ES-I3 (cell line): ENCODE measurements around the gene EEF1AKMT4.

ENCODE experiments used
- H3K36me3 ChIP-seq: 2 replicates; pipeline ENCODE4 v1.6.1; 2013; ENCODE audit warnings: mild to moderate bottlenecking, low read length, control low read depth, moderate library complexity; ENCODE audit not compliant: insufficient read depth
- H3K4me1 ChIP-seq: 2 replicates; pipeline ENCODE4 v1.6.1; 2013; ENCODE audit warnings: mild to moderate bottlenecking, control low read depth, low read length; ENCODE audit not compliant: insufficient read depth
- H3K9ac ChIP-seq: 2 replicates; pipeline ENCODE4 v1.6.1; 2013; ENCODE audit warnings: low read depth, mild to moderate bottlenecking, low read length, moderate library complexity
- H3K9me3 ChIP-seq: 2 replicates; pipeline ENCODE4 v1.6.1; 2013; ENCODE audit warnings: mild to moderate bottlenecking, low read length, moderate library complexity; ENCODE audit not compliant: control insufficient read depth, insufficient read depth

The EEF1AKMT4 gene

GRCh38 chr3:184249412-184250166 lies at the start of gene EEF1AKMT4:
Gene EEF1AKMT4, plus strand, starts transcription at chr3:184249672. Its CDS starts 23 bp downstream, at chr3:184249695.
- H3K36me3 ChIP-seq = no peaks in the 10 kb centered on the region
- H3K9ac ChIP-seq = peak within 1 kb of the TSS; percentile 80
- H3K4me1 ChIP-seq = no peaks in the 10 kb centered on the region
- H3K9me3 ChIP-seq = no peaks in the 10 kb centered on the region

DNA sequence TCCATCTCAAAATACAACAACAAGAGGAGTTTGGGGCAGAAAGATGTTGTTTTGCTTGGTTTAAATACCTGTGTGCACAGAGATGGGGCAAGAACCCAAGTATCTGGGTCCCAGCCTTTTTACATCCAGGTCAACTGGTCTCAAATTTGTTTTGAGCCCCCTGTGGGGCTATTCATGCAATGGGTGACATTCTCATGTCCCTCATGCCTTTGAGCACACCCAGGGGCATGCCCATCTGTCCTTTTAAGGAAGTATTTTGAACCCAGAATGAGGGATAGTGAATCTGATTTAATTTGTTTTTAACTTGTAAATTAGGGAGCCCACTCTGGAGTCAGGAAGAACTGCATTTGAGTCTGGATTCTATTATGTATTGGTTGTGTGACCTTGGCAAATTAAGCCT lies 48.6 kb upstream of the EEF1AKMT4 start:
- no peak overlapping the region for H3K9ac ChIP-seq
- no peaks in the 10 kb centered on the region for H3K36me3 ChIP-seq
- H3K9me3 ChIP-seq = no peaks in the 10 kb centered on the region
- H3K4me1 ChIP-seq = no peaks in the 10 kb centered on the region

- Histone ChIP-seq H3K36me3 (no peaks in the 10 kb centered on the region), H3K9me3 (no peaks in the 10 kb centered on the region), H3K4me1 (no peaks in the 10 kb centered on the region), H3K9ac (no peak overlapping the region)
Measured at GRCh38 chr3:184203526-184203925, 45.9 kb upstream of the EEF1AKMT4 start.

DNA sequence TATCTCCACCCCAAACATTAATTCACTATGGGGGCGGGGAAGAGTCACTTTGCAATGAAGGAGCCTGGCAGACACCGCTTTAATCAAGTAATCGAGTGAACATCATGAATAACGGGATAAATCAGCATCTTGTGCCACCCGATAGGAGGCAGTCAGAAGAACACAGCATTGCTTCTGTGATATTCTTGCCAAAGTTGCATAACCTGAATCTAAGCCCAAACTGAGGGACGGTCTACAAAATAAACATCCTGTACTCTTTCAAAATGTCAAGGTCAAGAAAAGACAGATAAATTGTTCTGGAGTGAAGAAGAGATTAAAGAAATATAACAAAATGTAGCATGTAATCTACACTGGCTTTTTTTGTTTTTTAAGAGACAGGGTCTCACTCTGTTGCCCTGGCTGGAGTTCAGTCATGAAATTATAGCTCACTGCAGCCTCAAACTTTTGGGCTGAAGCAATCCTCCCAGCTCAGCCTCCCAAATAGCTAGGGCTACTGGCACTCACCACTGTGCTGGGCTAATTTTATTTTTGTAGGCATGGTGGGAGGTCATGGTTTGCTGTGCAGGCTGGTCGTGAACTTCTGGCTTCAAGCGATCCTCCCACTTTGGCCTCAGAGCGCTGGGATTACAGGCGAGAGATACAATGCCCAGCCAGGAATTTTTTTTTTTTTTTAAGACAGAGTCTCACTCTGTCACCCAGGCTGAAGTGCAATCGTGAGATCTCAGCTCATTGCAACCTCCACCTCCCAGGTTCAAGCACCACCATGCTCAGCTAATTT lies 40.1 kb upstream of the EEF1AKMT4 start:
- Histone ChIP-seq H3K36me3 (no peaks in the 10 kb centered on the region), H3K9ac (no peak overlapping the region), H3K4me1 (no peaks in the 10 kb centered on the region), H3K9me3 (no peaks in the 10 kb centered on the region)

GRCh38 chr3:184211297-184211696 lies 38.2 kb upstream of the EEF1AKMT4 start:
- no peaks in the 10 kb centered on the region for H3K36me3 ChIP-seq
- H3K9me3 ChIP-seq = no peaks in the 10 kb centered on the region
- no peaks in the 10 kb centered on the region for H3K4me1 ChIP-seq
- no peak overlapping the region for H3K9ac ChIP-seq

DNA sequence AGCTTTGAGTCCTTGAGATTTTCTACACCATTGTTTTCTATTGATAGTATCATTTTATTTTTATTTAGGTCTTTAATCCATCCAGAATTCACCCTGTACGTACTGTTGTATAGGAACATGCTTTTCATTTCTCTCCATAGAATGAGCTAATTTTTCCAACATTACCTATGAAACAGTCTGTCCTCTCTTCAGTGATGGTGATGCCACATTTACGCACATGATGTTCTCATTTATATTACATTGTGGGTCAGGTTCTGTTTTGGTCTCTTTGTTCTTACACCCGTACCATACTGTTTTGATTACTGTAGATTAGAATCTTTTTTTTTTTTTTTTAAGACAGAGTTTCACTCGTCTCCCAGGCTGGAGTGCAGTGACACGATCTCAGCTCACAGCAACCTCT lies 37.8 kb upstream of the EEF1AKMT4 start:
- Histone ChIP-seq H3K4me1 (no peaks in the 10 kb centered on the region), H3K9me3 (no peaks in the 10 kb centered on the region), H3K36me3 (no peaks in the 10 kb centered on the region), H3K9ac (no peak overlapping the region)

DNA sequence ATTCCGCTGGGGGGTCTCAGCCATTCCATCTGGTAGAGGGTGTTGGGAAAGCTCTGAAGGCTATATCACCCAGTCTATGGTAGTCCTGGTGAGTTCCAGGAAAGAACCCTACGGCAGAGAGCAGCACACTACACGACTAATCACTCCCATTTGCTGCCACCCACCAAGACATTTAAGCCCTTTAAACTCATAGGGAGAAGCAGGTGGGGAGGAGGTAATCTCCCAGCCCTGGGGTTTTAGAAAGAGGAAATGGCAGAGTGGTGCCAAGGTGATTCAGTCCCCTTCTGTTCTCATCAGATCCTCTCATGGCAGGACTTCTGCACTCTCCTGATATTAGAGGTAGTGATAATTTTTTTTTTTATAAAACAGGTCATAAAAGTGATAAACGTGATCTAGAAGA lies 30.7 kb upstream of the EEF1AKMT4 start:
- Histone ChIP-seq H3K36me3 (no peaks in the 10 kb centered on the region), H3K4me1 (no peaks in the 10 kb centered on the region), H3K9me3 (no peaks in the 10 kb centered on the region), H3K9ac (no peak overlapping the region)

DNA sequence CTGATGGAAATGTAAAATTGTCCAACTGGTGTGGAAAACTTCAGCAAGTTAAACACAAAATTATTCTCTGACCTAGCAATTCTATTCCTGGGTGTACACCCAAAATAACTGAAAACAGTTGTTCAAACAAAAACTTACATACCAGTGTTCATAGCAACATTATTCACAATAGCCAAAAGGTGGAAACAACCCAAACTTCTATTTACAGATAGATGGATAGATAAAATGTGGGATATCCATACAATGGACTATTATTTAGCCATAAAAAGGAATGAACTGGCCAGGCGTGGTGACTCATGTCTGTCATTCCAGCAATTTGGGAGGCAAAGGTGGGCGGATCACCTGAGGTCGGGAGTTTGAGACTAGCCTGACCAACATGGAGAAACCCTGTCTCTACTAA lies 27.0 kb upstream of the EEF1AKMT4 start:
- Histone ChIP-seq H3K4me1 (no peaks in the 10 kb centered on the region), H3K9ac (no peak overlapping the region), H3K9me3 (no peaks in the 10 kb centered on the region), H3K36me3 (no peaks in the 10 kb centered on the region)

DNA sequence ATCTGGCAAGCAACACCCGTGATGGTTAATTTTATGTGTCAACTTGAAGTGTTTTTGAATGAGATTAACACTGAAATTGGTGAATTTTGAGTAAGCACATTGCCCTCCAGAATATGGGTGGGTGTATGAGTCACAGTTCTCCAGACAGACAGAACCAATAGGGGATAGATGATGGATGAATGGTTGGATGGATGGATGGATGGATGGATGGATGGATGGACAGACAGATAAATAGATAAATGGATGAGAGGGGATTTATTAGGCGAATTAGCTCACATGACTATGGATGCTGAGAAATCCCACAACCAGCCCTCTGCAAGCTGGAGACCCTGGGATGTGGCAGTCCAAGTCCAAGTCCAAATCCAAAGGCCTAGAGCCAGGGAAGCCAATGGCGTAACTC lies 25.5 kb upstream of the EEF1AKMT4 start:
- Histone ChIP-seq H3K4me1 (no peaks in the 10 kb centered on the region), H3K36me3 (no peaks in the 10 kb centered on the region), H3K9me3 (no peaks in the 10 kb centered on the region), H3K9ac (no peak overlapping the region)

DNA sequence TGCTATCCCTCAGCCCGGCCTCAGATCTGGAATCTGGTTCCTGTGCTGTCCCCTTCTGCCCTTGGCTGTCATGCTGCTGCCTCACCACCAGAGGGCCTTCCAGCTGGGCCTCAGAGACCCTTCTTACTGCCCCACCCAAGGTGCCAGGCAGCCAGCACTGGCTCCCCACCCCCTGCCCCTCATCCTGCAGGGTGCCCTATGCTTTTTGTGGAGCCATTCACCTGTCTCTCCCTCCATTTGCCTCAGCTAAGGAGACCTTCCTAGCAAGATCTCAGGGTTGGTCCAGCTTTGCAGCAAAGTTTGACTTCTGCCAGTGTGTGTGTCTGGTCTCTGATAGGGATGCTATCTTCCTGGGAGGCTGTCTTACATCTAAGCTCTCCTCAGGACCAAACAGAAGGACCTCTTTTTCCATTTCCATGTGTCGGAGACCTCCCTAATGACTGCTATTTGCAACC lies 22.0 kb upstream of the EEF1AKMT4 start:
- no peaks in the 10 kb centered on the region for H3K9me3 ChIP-seq
- H3K9ac ChIP-seq = no peak overlapping the region
- no peaks in the 10 kb centered on the region for H3K4me1 ChIP-seq
- H3K36me3 ChIP-seq = no peaks in the 10 kb centered on the region

DNA sequence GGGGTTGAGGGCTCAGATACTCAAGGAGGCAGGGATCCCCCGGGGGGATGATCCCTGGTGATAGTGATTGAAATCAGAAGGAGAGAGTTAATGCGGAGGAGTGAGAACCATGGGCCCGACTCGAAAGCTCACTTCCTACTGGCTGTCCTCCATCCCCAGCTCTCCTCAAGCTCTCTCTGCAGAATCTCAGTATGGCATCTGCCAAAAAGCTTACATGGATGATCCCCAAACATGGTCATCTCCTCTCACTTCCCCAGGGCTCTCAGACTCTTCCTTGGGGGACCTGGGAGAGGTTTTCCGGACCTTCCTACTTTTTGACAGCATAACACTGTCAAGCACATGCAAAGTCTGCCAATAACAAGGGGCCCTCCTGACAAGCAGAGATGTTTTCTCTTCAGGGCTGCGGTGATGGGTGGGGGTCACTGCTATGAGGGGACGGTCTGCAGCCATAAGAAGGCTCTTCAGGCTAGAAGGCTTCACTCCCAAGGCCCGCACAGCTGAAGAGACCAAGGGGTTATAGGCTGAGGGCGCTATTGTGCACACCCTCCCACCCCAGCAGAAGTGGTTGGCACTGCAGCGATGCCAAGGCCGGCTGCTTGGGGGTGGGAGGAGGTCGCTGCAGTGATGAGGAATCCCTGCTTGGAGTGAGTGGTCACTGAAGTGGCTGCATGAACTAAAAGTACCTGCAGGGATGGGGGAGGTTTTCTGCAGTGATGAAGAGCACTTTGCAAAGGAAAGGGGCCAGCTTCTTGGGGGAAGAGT lies 20.9 kb upstream of the EEF1AKMT4 start:
- no peaks in the 10 kb centered on the region for H3K4me1 ChIP-seq
- H3K9ac ChIP-seq = peak overlapping the region; percentile 50; the same call in 1 of the 2 replicates
- H3K36me3 ChIP-seq = no peaks in the 10 kb centered on the region
- no peaks in the 10 kb centered on the region for H3K9me3 ChIP-seq

GRCh38 chr3:184229394-184230080 lies 19.9 kb upstream of the EEF1AKMT4 start, which contains the start of gene VWA5B2:
Gene VWA5B2, plus strand, starts transcription at chr3:184229585. Its CDS starts 944 bp downstream, at chr3:184230529.
- Histone ChIP-seq H3K9me3 (no peaks in the 10 kb centered on the region), H3K9ac (peak within 1 kb of the TSS; percentile 50; the same call in 1 of the 2 replicates), H3K4me1 (no peaks in the 10 kb centered on the region), H3K36me3 (no peaks in the 10 kb centered on the region)

DNA sequence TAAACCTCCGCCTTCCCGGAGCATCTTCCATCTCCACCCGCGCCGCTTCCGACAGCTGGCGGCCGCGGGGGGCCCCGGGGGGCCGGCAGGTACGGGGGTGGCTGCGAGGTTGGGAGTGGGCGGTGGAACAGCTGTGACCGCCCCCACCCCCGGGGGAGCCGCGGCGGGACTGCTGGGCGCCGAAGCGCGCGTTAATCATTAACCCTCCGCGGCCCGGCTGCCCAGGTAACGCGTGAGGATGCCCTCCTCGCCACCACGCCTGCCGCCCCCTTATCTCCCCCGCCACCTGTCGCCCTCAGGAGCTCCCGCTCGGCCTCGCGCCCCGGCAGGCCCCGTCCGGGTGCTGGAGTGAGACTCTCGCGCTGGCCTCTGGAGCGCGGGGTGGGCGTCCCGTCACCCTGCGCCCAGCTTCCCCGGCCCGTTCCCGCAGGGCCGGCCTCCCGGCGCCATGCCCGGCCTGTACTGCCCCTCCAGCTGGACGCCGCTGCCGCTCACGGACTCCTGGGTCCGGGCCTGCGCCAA lies 19.3 kb upstream of the EEF1AKMT4 start:
- Histone ChIP-seq H3K9me3 (no peaks in the 10 kb centered on the region), H3K9ac (peak overlapping the region; percentile 50; the same call in 1 of the 2 replicates), H3K36me3 (no peaks in the 10 kb centered on the region), H3K4me1 (no peaks in the 10 kb centered on the region)
